Skeletal muscle satellite cell (primary cell): ENCODE data around the gene ST3GAL6.

Experiments used
- H3K27me3 ChIP-seq: 2 replicates; pipeline ENCODE4 v1.7.0; 2013; ENCODE audit warnings: low read length; ENCODE audit not compliant: control insufficient read depth, insufficient read depth
- H3K36me3 ChIP-seq: 2 replicates; pipeline ENCODE4 v1.7.0; 2013; ENCODE audit warnings: mild to moderate bottlenecking, control low read depth, low read length; ENCODE audit not compliant: insufficient read depth
- H3K4me1 ChIP-seq: 2 replicates; pipeline ENCODE4 v1.7.0; 2013; ENCODE audit warnings: low read length; ENCODE audit not compliant: control insufficient read depth, insufficient read depth
- H3K4me2 ChIP-seq: 2 replicates; pipeline ENCODE4 v1.7.0; 2013; ENCODE audit warnings: mild to moderate bottlenecking, low read length
- H3K4me3 ChIP-seq: 2 replicates; pipeline ENCODE4 v1.7.0; 2013; ENCODE audit warnings: low read length
- H3K9ac ChIP-seq: 2 replicates; pipeline ENCODE4 v1.7.0; 2013; ENCODE audit warnings: mild to moderate bottlenecking, low read depth, low read length, moderate library complexity
- H3K9me3 ChIP-seq: replicated peaks from 2 replicates; pipeline ENCODE4 v1.7.0; 2013; ENCODE audit warnings: mild to moderate bottlenecking, control low read depth, low read length

The ST3GAL6 gene

DNA sequence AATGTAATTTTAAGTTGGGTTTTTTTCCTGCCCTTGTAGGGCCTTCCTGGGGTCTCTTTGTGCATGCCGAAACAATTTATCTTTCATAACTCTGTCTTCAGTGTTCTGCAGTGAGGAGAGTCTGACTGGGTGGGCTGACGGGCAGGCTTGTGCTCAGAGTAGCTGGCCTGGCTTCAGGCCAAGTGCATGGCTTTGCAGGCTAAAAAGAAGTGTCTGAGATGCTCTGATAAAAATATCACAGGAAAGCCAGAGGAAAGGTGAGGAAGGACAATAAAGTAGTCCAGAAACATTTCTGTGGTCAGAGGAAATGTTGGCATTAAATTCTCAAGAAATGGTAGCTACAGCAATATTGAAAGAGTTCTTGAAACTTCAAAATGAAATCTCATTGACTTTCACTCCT, 25.5 kb downstream of the ST3GAL6 start:
- Histone ChIP-seq H3K27me3 (no peaks in the 10 kb centered on the region), H3K4me3 (no peak overlapping the region), H3K36me3 (peaks cover under 1% of the 10 kb centered on the region), H3K9ac (no peak overlapping the region), H3K9me3 (no peaks in the 10 kb centered on the region), H3K4me2 (no peak overlapping the region), H3K4me1 (peaks cover 43% of the 10 kb centered on the region)

DNA sequence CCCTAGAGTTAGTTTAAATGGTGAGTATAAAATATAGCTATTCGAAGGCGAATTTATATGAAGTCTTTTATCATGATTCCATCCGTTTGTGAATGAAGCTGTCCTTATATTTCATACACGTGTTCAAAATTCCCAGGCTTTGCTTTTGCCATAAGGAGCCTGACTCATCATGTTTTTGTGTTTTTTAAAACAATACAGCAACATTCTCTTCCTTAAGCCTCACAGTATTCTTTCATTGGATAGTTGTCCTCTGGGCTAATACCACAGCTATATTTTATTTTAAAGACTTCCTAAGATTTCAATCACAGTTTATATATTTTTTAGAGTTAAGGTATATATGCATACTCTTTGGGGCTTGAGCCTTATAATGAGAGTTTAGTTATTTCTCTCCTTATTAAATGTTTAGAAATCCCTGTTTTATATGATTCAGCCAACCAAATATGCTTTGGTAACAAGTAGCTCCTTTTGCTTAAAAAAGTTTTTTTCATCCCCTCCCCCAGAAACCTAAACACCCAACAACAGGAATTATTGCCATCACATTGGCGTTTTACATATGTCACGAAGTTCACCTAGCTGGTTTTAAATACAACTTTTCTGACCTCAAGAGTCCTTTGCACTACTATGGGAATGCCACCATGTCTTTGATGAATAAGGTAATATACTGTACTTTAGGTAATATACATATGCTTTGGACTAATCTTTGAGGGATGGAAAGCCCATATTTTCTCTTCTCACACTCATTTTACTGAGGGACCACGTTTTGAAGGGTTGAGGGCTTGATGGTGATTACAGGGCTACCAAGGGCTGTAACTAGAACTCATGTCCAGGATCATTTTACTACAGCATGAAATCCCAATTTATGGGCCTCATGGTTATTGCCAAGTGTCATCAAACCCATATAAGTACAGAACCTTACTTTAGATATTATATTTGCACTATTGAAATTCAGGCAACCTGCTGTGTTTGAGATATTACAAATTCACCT, 28.5 kb downstream of the ST3GAL6 start:
- Histone ChIP-seq H3K9ac (no peak overlapping the region), H3K4me3 (no peak overlapping the region), H3K27me3 (no peaks in the 10 kb centered on the region), H3K9me3 (no peaks in the 10 kb centered on the region), H3K36me3 (peaks cover 29% of the 10 kb centered on the region), H3K4me2 (no peak overlapping the region), H3K4me1 (peaks cover 15% of the 10 kb centered on the region)

DNA sequence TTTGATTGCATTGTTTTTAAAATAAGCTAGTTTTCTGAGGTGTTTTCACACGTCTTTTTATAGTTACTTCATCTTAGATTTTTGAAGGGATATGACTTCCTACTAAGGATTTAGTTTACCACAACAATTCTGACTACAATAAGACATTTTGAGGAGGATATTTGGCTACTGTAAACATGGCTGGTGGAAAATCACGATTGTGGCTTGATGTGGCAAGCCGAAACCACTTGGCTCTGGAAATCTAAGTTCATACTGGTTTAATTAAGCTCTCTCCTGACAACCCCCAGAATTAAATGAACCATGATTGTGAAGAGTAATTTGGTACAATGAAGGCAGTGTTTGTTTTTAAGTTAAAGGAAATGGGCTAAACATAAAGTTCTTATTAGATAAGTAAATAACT, 30.8 kb downstream of the ST3GAL6 start:
- Histone ChIP-seq H3K4me2 (no peak overlapping the region), H3K4me1 (peaks cover 9% of the 10 kb centered on the region), H3K4me3 (no peak overlapping the region), H3K27me3 (no peaks in the 10 kb centered on the region), H3K9me3 (no peaks in the 10 kb centered on the region), H3K36me3 (peaks cover 52% of the 10 kb centered on the region), H3K9ac (no peak overlapping the region)

DNA sequence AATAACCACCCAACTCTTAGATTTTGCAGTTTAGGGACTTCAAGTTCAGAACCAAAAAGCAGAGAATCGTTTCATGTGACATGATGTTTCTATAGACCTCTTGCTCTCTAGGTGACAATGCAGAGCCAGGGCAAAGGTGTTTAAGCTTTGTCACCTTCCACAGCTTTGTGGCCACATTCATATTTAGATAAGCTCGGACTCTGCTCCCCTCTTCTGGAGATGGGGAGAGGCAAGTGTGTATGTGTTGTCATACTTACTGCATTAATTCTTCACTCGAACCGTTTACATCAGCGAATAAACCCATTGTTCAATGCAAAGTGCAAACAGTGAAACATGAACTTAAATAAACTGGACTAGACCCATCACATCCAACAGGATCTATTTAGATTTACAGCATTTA, 33.2 kb downstream of the ST3GAL6 start:
- peaks cover 9% of the 10 kb centered on the region for H3K4me1 ChIP-seq
- no peaks in the 10 kb centered on the region for H3K9me3 ChIP-seq
- peaks cover 75% of the 10 kb centered on the region for H3K36me3 ChIP-seq
- H3K9ac ChIP-seq = no peak overlapping the region
- H3K4me3 ChIP-seq = no peak overlapping the region
- no peak overlapping the region for H3K4me2 ChIP-seq
- no peaks in the 10 kb centered on the region for H3K27me3 ChIP-seq

DNA sequence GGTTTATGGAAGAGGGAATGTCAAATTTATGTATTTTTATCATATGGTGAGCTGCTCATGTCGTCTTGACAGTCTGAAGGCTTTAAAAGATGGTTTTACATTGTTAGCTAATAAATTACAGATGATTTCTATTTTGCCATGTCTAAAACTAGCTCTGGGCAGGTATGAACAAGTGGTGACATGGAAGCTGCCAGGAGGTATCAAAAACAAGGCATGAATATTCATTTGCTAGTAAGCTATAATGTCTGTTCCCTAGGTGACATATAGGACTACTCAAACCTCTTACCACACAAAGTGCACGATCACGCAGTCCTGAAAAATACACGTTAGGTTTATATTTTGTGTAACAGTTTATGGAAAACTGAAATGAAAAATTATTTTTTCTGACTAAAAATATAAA, 34.8 kb downstream of the ST3GAL6 start:
- H3K4me2 ChIP-seq = no peak overlapping the region
- peaks cover 80% of the 10 kb centered on the region for H3K36me3 ChIP-seq
- H3K27me3 ChIP-seq = no peaks in the 10 kb centered on the region
- H3K9me3 ChIP-seq = no peaks in the 10 kb centered on the region
- H3K9ac ChIP-seq = no peak overlapping the region
- no peaks in the 10 kb centered on the region for H3K4me1 ChIP-seq
- no peak overlapping the region for H3K4me3 ChIP-seq

DNA sequence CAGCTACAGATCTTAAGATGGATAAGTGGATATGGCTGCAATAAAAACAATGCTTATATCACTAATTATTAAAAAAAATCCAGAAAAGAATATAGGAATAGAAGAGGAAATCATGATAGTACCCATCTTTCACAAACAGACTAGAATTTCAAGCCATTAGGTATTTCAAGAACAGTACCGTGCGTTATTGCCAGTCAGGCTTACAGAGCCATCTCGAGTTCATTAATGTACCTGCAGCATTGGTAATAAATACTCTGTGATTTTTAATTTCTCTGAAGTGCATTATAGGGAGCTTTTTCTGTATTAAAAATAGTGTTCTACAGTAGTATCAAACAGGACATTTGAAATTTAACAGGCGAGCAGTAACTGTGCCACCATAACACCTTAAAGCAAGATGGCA, 35.7 kb downstream of the ST3GAL6 start:
- Histone ChIP-seq H3K4me1 (no peaks in the 10 kb centered on the region), H3K27me3 (no peaks in the 10 kb centered on the region), H3K9me3 (no peaks in the 10 kb centered on the region), H3K9ac (no peak overlapping the region), H3K4me2 (no peak overlapping the region), H3K4me3 (no peak overlapping the region), H3K36me3 (peaks cover 79% of the 10 kb centered on the region)

DNA sequence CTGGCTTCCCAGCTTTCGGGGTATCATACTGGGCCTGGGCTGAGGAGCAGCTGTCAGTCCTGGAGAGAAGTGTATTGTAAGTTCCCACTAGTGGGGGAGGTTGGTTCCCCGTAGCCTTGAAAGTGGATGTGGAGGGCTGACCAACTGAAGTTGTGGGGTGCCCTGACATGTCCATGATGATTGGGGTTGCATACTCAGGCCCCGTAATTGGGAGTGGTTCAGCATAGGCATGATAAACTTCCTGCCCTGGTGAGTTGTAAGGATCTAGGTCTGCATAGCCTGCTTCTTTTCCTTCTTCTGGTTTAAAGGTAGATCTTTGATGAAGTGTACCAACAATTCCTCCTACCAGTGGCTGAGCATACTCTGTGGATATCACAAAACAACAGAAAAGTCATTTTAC, 36.3 kb downstream of the ST3GAL6 start:
- H3K9ac ChIP-seq = no peak overlapping the region
- no peak overlapping the region for H3K4me3 ChIP-seq
- H3K36me3 ChIP-seq = peaks cover 74% of the 10 kb centered on the region
- no peaks in the 10 kb centered on the region for H3K9me3 ChIP-seq
- no peaks in the 10 kb centered on the region for H3K27me3 ChIP-seq
- H3K4me1 ChIP-seq = no peaks in the 10 kb centered on the region
- no peak overlapping the region for H3K4me2 ChIP-seq

DNA sequence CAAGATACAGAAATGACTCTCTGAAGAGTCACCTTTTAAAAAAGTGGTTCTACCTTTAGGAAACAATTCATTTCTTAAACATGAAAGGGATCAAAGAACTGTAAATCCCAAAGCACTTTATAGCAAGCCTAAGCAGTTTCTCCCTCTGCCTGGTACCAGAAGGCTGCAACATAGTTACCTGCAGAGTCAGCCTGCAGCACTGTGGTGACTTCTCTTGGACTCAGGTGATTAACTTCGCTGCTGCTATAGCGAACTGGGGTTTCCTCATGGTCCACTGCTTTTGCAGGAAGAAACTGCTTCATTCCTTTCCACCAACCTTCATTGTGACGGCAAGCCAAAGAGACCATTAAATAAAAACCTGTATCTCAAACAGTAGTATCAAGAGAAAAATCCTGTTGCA, 37.3 kb downstream of the ST3GAL6 start:
- no peaks in the 10 kb centered on the region for H3K27me3 ChIP-seq
- H3K9ac ChIP-seq = no peak overlapping the region
- H3K9me3 ChIP-seq = no peaks in the 10 kb centered on the region
- H3K4me1 ChIP-seq = no peaks in the 10 kb centered on the region
- no peak overlapping the region for H3K4me2 ChIP-seq
- H3K36me3 ChIP-seq = peaks cover 74% of the 10 kb centered on the region
- H3K4me3 ChIP-seq = no peak overlapping the region

DNA sequence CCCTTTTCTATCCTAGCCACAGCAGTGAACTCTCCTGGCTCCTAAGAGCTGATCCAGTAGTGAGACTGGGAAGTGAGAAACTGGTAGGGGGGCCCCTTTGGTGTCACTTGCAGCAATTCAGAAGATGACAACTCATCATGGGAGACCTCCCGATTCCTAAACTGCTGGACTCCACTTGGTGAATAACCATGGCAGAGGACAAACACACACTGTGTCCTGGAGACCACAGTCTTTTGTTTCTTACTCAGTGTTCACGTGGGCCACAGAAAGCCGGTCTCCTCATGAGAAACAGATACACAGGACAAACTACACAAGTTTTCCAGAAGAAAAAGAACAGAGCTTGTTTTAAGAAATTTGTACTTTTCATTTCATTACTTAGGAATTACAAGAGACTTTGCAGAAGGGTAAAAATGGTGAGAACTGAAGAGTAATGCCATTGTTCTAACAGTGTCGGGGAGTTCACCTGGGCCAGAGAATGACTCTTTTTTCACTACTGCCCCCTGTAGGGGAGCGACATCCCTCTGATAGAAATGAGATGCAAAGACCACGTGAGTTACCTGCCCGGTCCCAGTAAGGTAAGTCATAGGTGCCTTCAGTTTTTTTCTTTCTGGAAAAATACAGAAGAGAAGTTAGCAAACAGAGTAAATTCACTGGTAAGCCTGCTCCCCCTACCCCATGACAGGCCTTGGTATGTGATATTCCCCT, 38.1 kb downstream of the ST3GAL6 start:
- H3K9ac ChIP-seq = no peak overlapping the region
- no peak overlapping the region for H3K4me3 ChIP-seq
- no peaks in the 10 kb centered on the region for H3K9me3 ChIP-seq
- no peaks in the 10 kb centered on the region for H3K4me1 ChIP-seq
- no peaks in the 10 kb centered on the region for H3K27me3 ChIP-seq
- H3K4me2 ChIP-seq = no peak overlapping the region
- peaks cover 74% of the 10 kb centered on the region for H3K36me3 ChIP-seq

DNA sequence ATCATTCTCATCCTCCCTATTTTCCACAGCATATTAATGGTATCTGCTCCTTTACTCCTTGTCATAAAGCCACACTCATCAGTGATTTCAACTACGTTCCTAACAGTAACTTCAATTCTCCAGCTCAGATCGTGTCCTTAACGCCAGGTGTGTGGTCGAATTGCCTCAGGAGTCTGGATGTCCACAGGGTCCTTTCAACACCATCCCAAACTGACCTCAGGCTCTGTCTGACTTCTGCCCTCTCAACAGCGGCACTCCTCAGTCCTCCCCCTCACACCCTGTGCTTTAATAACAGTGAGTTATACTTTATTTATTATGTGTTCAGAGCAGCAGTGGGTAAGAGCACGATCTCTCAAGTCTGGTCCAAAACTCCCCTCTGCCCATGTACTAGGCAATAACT, 42.4 kb downstream of the ST3GAL6 start:
- H3K4me1 ChIP-seq = no peaks in the 10 kb centered on the region
- no peak overlapping the region for H3K9ac ChIP-seq
- H3K27me3 ChIP-seq = no peaks in the 10 kb centered on the region
- H3K36me3 ChIP-seq = peaks cover 74% of the 10 kb centered on the region
- no peak overlapping the region for H3K4me2 ChIP-seq
- no peak overlapping the region for H3K4me3 ChIP-seq
- no peaks in the 10 kb centered on the region for H3K9me3 ChIP-seq

DNA sequence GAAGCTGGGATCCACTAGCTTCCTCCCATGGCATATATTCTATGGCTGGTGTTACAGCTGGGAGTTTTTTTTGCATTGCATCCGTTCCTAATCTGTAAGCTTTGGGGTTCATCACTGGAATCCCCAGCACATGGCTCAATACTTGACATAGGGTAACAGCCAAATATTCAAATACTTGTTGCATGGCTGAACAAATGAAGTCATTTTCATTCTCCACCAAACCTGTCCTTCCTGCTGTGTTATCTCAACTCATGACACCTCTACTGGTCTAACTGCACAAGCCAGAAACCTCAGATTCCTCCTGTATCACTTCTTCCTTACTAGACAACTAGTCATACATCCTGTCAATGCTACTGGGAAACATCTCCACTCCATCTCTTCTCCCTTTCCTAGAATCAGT, 43.4 kb downstream of the ST3GAL6 start:
- Histone ChIP-seq H3K4me3 (no peak overlapping the region), H3K27me3 (no peaks in the 10 kb centered on the region), H3K4me1 (no peaks in the 10 kb centered on the region), H3K9ac (no peak overlapping the region), H3K4me2 (no peak overlapping the region), H3K9me3 (no peaks in the 10 kb centered on the region), H3K36me3 (peaks cover 74% of the 10 kb centered on the region)
